SK-N-SH treated with all-trans-retinoic acid at 6 μM for 48 hours (cell line): ENCODE results near the gene NALF2.
A peak's percentile ranks its signal among the peaks of the same experiment; 100 is the strongest.

Experiments
- ATAC-seq: fragments of 200-7000 bp; cut with Tn5 transposase; 3 replicates; pipeline ENCODE4 v1.9.1; 2020; ENCODE audit warnings: mild to moderate bottlenecking, moderate library complexity
- ARNTL ChIP-seq: fragments of 450-650 bp; formaldehyde crosslinking; IDR thresholded peaks from 2 replicates; pipeline ENCODE4 v1.5.0; 2020; ENCODE audit warnings: low read depth, mild to moderate bottlenecking, moderate library complexity, borderline replicate concordance
- CSDC2 ChIP-seq: fragments of 250-450 bp; sonication (Bioruptor Pico); IDR thresholded peaks from 2 replicates; pipeline ENCODE4 v1.5.0; 2020; ENCODE audit warnings: mild to moderate bottlenecking, moderate library complexity
- ESRRG ChIP-seq: fragments of 250-450 bp; sonication (Bioruptor Pico); IDR thresholded peaks from 2 replicates; pipeline ENCODE4 v1.6.1; 2021; ENCODE audit warnings: mild to moderate bottlenecking
- GLIS3 ChIP-seq: fragments of 250-450 bp; sonication (Bioruptor Pico); IDR thresholded peaks from 2 replicates; pipeline ENCODE4 v1.5.0; 2020; ENCODE audit warnings: mild to moderate bottlenecking, moderate library complexity
- OSR1 ChIP-seq: fragments of 250-450 bp; sonication (Bioruptor Pico); IDR thresholded peaks from 2 replicates; pipeline ENCODE4 v1.8.0; 2022; ENCODE audit warnings: moderate library complexity, mild to moderate bottlenecking, inconsistent platforms
- PPARA ChIP-seq: fragments of 250-450 bp; sonication (Bioruptor Pico); IDR thresholded peaks from 2 replicates; pipeline ENCODE4 v1.5.0; 2020; ENCODE audit warnings: mild to moderate bottlenecking, borderline replicate concordance
- RARB ChIP-seq: fragments of 250-450 bp; sonication (Bioruptor Pico); IDR thresholded peaks from 2 replicates; pipeline ENCODE4 v1.8.0; 2021; ENCODE audit warnings: mild to moderate bottlenecking, moderate library complexity
- SNAI2 ChIP-seq: fragments of 250-450 bp; sonication (Bioruptor Pico); IDR thresholded peaks from 2 replicates; pipeline ENCODE4 v1.5.0; 2020; ENCODE audit warnings: mild to moderate bottlenecking, moderate library complexity
- TCF4 ChIP-seq: fragments of 250-450 bp; sonication (Bioruptor Pico); IDR thresholded peaks from 2 replicates; pipeline ENCODE4 v1.8.0; 2021; ENCODE audit warnings: mild to moderate bottlenecking, moderate library complexity, borderline replicate concordance
- TOX ChIP-seq: fragments of 250-450 bp; sonication (Bioruptor Pico); IDR thresholded peaks from 2 replicates; pipeline ENCODE4 v1.8.0; 2021; ENCODE audit warnings: mild to moderate bottlenecking, moderate library complexity, borderline replicate concordance
- ZC3H10 ChIP-seq: fragments of 250-450 bp; sonication (Bioruptor Pico); IDR thresholded peaks from 2 replicates; pipeline ENCODE4 v1.5.1; 2021; ENCODE audit warnings: mild to moderate bottlenecking, moderate library complexity
- ZFP3 ChIP-seq: fragments of 250-450 bp; sonication (Bioruptor Pico); IDR thresholded peaks from 2 replicates; pipeline ENCODE4 v1.5.0; 2020; ENCODE audit warnings: mild to moderate bottlenecking, moderate library complexity
- ZFP30 ChIP-seq: fragments of 450-650 bp; formaldehyde crosslinking; IDR thresholded peaks from 2 replicates; pipeline ENCODE4 v1.5.0; 2022; ENCODE audit warnings: mild to moderate bottlenecking, moderate library complexity
- ZNF70 ChIP-seq: fragments of 450-650 bp; formaldehyde crosslinking; IDR thresholded peaks from 2 replicates; pipeline ENCODE4 v1.5.0; 2020; ENCODE audit warnings: mild to moderate bottlenecking, moderate library complexity
- TF ChIP-seq, protein P1 (sequence below): fragments of 250-450 bp; sonication (Bioruptor Pico); IDR thresholded peaks from 2 replicates; pipeline ENCODE4 v1.5.1; 2020; ENCODE audit warnings: low read depth, mild to moderate bottlenecking, moderate library complexity
- TF ChIP-seq, protein P2 (sequence below): fragments of 250-450 bp; sonication (Bioruptor Pico); IDR thresholded peaks from 2 replicates; pipeline ENCODE4 v1.5.1; 2021; ENCODE audit warnings: mild to moderate bottlenecking, moderate library complexity
- TF ChIP-seq, protein P3 (sequence below): fragments of 250-450 bp; sonication (Bioruptor Pico); IDR thresholded peaks from 2 replicates; pipeline ENCODE4 v1.5.0; 2020; ENCODE audit warnings: mild to moderate bottlenecking, moderate library complexity
- TF ChIP-seq, protein P4 (sequence below): fragments of 250-450 bp; sonication (Bioruptor Pico); IDR thresholded peaks from 2 replicates; pipeline ENCODE4 v1.8.0; 2021; ENCODE audit warnings: low read depth, mild to moderate bottlenecking, moderate library complexity, borderline replicate concordance
- TF ChIP-seq, protein P5 (sequence below): fragments of 250-450 bp; sonication (Bioruptor Pico); IDR thresholded peaks from 2 replicates; pipeline ENCODE4 v1.8.0; 2020; ENCODE audit warnings: mild to moderate bottlenecking, moderate library complexity, borderline replicate concordance

Gene NALF2

DNA sequence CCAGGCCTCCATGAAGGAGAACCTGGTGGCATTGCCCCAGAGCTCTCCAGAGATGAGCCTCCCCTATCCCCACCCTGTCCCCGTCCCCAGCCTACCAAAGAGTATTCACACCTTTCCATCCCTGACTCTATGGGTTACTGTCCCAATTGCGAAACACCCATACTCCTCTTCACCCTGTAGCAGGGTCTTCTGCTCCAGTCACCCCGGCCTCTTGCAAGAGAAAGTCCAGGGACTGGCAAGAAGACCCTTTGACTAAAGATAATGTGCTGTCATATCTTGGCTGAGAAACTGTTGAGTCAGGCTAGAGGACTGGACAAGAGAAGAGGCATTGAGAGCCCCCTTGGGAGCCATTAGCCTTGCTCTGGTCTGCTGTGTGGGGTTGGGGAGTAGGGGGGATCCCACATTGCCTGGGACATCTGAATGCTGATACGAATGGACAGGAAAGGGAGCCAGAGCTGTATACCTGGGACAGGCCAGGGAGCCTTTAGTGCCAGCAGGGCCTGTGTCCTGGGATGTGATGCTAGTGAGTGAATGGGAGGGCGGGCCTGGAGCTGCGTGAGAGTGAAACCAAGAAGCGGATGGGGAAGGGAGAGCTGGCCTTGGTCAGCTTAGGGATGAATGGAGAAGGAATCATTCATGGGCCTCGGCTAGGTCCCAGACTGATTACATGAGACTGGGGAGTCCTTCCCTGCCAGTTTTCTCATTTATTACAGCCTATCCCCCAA lies 27.1 kb downstream of the NALF2 start (continued):
- TF ChIP-seq, protein P1, sequence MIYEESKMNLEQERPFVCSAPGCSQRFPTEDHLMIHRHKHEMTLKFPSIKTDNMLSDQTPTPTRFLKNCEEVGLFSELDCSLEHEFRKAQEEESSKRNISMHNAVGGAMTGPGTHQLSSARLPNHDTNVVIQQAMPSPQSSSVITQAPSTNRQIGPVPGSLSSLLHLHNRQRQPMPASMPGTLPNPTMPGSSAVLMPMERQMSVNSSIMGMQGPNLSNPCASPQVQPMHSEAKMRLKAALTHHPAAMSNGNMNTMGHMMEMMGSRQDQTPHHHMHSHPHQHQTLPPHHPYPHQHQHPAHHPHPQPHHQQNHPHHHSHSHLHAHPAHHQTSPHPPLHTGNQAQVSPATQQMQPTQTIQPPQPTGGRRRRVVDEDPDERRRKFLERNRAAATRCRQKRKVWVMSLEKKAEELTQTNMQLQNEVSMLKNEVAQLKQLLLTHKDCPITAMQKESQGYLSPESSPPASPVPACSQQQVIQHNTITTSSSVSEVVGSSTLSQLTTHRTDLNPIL = no peak
- no peak for TF ChIP-seq ZC3H10 (CRISPR knock-in tag)

DNA sequence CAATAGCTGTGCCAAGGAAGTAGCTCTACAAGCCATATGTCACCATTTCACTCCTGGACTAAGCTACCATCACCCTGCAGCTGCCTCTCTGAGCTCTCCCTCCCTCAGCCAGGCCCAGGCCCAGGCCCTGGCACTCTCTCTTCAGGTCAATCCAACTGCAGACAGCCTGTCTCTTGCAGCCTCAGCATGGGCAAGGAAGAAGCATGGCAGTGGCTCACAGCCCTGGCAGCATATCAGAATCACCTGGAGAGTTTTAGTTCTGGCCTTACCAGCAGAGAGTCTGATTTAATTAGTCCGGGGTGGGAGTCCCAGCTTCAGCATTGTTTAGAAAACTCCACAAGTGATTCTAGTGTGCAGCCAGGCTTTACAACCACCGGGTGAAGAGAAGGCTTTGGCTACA lies 31.5 kb downstream of the NALF2 start:
- TF ChIP-seq ZFP3 (CRISPR knock-in tag) (no peak), ESRRG (no peak)
- TF ChIP-seq, protein P2, sequence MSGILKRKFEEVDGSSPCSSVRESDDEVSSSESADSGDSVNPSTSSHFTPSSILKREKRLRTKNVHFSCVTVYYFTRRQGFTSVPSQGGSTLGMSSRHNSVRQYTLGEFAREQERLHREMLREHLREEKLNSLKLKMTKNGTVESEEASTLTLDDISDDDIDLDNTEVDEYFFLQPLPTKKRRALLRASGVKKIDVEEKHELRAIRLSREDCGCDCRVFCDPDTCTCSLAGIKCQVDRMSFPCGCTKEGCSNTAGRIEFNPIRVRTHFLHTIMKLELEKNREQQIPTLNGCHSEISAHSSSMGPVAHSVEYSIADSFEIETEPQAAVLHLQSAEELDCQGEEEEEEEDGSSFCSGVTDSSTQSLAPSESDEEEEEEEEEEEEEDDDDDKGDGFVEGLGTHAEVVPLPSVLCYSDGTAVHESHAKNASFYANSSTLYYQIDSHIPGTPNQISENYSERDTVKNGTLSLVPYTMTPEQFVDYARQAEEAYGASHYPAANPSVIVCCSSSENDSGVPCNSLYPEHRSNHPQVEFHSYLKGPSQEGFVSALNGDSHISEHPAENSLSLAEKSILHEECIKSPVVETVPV (CRISPR knock-in tag) = no peak
- ATAC-seq = no peak

DNA sequence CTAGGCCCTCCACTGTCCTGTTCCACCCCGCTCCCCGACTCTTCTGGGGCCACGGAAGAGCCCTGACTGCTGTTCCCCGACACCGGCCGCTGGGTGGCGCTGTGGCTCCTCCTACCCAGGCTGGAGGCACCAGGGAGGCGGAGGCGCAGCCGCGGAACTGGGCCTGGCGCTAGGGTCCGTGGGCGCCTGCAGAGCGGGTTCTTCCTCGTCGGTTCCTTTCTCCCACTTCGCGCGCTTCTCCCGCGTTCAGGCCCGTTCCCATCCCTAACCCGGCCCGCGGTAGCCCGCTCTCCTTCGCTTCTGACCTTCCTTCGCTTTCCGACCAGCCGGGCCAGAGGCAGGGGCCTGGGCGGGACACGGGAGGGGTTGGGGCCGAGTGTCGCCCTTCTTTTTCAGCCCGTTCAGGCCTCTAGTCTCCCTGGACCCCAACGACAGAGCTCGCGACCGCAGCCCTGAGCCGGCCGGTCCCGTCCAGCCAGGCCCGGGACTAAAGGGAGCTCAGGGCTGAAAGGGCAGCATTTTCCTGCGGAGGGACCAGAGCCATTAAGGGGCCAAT lies 34.3 kb downstream of the NALF2 start:
- peak; percentile 71 for ATAC-seq
- TF ChIP-seq, protein P3, sequence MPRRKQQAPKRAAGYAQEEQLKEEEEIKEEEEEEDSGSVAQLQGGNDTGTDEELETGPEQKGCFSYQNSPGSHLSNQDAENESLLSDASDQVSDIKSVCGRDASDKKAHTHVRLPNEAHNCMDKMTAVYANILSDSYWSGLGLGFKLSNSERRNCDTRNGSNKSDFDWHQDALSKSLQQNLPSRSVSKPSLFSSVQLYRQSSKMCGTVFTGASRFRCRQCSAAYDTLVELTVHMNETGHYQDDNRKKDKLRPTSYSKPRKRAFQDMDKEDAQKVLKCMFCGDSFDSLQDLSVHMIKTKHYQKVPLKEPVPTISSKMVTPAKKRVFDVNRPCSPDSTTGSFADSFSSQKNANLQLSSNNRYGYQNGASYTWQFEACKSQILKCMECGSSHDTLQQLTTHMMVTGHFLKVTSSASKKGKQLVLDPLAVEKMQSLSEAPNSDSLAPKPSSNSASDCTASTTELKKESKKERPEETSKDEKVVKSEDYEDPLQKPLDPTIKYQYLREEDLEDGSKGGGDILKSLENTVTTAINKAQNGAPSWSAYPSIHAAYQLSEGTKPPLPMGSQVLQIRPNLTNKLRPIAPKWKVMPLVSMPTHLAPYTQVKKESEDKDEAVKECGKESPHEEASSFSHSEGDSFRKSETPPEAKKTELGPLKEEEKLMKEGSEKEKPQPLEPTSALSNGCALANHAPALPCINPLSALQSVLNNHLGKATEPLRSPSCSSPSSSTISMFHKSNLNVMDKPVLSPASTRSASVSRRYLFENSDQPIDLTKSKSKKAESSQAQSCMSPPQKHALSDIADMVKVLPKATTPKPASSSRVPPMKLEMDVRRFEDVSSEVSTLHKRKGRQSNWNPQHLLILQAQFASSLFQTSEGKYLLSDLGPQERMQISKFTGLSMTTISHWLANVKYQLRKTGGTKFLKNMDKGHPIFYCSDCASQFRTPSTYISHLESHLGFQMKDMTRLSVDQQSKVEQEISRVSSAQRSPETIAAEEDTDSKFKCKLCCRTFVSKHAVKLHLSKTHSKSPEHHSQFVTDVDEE (CRISPR knock-in tag) = no peak
- TF ChIP-seq, protein P4, sequence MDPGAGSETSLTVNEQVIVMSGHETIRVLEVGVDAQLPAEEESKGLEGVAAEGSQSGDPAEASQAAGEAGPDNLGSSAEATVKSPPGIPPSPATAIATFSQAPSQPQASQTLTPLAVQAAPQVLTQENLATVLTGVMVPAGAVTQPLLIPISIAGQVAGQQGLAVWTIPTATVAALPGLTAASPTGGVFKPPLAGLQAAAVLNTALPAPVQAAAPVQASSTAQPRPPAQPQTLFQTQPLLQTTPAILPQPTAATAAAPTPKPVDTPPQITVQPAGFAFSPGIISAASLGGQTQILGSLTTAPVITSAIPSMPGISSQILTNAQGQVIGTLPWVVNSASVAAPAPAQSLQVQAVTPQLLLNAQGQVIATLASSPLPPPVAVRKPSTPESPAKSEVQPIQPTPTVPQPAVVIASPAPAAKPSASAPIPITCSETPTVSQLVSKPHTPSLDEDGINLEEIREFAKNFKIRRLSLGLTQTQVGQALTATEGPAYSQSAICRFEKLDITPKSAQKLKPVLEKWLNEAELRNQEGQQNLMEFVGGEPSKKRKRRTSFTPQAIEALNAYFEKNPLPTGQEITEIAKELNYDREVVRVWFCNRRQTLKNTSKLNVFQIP (CRISPR knock-in tag) = no peak
- no peak for TF ChIP-seq SNAI2 (CRISPR knock-in tag)
- no peak for TF ChIP-seq ZFP3 (CRISPR knock-in tag)
- no peak for TF ChIP-seq ZNF70 (CRISPR knock-in tag)
- no peak for TF ChIP-seq CSDC2 (CRISPR knock-in tag)
- TF ChIP-seq ZFP30 (CRISPR knock-in tag) = no peak
- TF ChIP-seq, protein P1 = no peak

DNA sequence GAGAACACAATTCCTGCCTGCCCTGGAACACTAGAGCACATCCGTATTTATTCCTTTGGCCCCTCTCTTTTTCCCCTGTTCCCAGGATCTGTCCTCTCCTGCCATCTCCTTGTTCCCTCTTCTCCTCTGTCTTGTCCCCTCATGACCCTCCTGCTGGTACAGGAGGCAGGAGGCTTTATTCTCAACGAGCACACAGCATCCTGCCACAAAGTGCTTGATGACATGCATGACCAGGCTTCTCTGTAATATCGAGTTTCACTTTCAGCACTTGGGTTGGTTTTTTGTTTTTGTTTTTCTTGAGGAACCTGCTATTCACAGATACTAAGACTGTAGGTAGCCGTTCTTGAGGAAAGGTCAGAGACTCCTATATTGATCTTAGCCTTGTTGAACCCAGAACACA lies 35.3 kb downstream of the NALF2 start:
- ATAC-seq = no peak
- TF ChIP-seq, protein P2 (CRISPR knock-in tag) = no peak
- TF ChIP-seq ESRRG (no peak), PPARA (CRISPR knock-in tag) (no peak), ZC3H10 (CRISPR knock-in tag) (no peak), TOX (CRISPR knock-in tag) (no peak), RARB (CRISPR knock-in tag) (no peak), OSR1 (CRISPR knock-in tag) (no peak), ZFP30 (CRISPR knock-in tag) (no peak), ARNTL (no peak), SNAI2 (CRISPR knock-in tag) (no peak), TCF4 (CRISPR knock-in tag) (no peak), GLIS3 (CRISPR knock-in tag) (no peak), ZFP3 (CRISPR knock-in tag) (no peak)
- TF ChIP-seq, protein P5, sequence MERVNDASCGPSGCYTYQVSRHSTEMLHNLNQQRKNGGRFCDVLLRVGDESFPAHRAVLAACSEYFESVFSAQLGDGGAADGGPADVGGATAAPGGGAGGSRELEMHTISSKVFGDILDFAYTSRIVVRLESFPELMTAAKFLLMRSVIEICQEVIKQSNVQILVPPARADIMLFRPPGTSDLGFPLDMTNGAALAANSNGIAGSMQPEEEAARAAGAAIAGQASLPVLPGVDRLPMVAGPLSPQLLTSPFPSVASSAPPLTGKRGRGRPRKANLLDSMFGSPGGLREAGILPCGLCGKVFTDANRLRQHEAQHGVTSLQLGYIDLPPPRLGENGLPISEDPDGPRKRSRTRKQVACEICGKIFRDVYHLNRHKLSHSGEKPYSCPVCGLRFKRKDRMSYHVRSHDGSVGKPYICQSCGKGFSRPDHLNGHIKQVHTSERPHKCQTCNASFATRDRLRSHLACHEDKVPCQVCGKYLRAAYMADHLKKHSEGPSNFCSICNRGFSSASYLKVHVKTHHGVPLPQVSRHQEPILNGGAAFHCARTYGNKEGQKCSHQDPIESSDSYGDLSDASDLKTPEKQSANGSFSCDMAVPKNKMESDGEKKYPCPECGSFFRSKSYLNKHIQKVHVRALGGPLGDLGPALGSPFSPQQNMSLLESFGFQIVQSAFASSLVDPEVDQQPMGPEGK (CRISPR knock-in tag) = no peak
- TF ChIP-seq, protein P3 (CRISPR knock-in tag) = no peak
